ENCODE measurements around the gene DTHD1.

DNA sequence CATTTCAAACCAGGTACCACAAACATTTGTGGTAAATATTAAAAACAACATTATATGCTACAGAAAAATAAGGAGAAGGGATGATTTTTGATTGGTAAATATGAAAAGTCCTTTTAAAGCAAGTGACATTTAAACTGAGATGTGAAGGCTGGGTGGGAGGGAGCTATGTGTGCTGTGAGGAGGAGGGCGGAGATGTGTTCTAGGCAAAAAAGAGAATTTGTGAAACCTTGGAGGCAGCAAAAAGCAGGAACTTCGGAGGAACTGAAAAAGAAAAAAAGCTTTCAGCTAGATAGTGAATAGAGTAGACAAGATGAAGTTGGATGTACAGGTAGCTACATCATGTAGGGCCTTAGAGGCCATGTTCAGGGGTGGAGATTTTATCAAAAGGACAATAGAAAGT is 27.0 kb upstream of the DTHD1 start:
- TF ChIP-seq TCF12 (IDR thresholded peaks at IDR 0.05; ENCODE audit: low read depth, low read length) (no peak), BHLHE40 (IDR thresholded peaks at IDR 0.05; ENCODE audit: borderline replicate concordance in 1 of 2, low read depth in 2 of 2, low read length in 1 of 2) (no peak), NR2C2 (IDR thresholded peaks at IDR 0.05; ENCODE audit: borderline replicate concordance, control insufficient read depth, insufficient read length, low read depth) (no peak), CTCF (IDR thresholded peaks at IDR 0.05 in 2 of 3, conservative IDR thresholded peaks at IDR 0.05 in 1 of 3; ENCODE audit: control insufficient read depth in 2 of 3, extremely low read depth in 1 of 3, insufficient read depth in 1 of 3, low read depth in 3 of 3, low read length in 3 of 3) (no peak), JUND (IDR thresholded peaks at IDR 0.05; ENCODE audit: low read depth, low read length) (no peak), EZH2 (IDR thresholded peaks at IDR 0.05; ENCODE audit: borderline replicate concordance, control insufficient read depth, low read depth, low read length) (no peak), RFX5 (IDR thresholded peaks at IDR 0.05; ENCODE audit: low read depth, low read length) (no peak), RAD21 (IDR thresholded peaks at IDR 0.05; ENCODE audit: insufficient read depth, low read depth, low read length) (no peak), BCL11A (IDR thresholded peaks at IDR 0.05; ENCODE audit: low read depth, low read length) (no peak), FOXM1 (IDR thresholded peaks at IDR 0.05; ENCODE audit: low read depth, low read length) (no peak), ZNF274 (IDR thresholded peaks at IDR 0.05; ENCODE audit: insufficient read depth, insufficient read length) (no peak), NFYB (IDR thresholded peaks at IDR 0.05; ENCODE audit: insufficient read depth, low read depth, low read length) (no peak)
- TF ChIP-seq, protein P1, sequence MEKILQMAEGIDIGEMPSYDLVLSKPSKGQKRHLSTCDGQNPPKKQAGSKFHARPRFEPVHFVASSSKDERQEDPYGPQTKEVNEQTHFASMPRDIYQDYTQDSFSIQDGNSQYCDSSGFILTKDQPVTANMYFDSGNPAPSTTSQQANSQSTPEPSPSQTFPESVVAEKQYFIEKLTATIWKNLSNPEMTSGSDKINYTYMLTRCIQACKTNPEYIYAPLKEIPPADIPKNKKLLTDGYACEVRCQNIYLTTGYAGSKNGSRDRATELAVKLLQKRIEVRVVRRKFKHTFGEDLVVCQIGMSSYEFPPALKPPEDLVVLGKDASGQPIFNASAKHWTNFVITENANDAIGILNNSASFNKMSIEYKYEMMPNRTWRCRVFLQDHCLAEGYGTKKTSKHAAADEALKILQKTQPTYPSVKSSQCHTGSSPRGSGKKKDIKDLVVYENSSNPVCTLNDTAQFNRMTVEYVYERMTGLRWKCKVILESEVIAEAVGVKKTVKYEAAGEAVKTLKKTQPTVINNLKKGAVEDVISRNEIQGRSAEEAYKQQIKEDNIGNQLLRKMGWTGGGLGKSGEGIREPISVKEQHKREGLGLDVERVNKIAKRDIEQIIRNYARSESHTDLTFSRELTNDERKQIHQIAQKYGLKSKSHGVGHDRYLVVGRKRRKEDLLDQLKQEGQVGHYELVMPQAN (conservative IDR thresholded peaks at IDR 0.05): no peak
